ENCODE data around the gene PLD3.

GRCh38 chr19:40416918-40417642 lies 68.6 kb downstream of the PLD3 start:
- TF ChIP-seq EZH2phosphoT487 (IDR thresholded peaks at IDR 0.05; ENCODE audit: borderline replicate concordance, low read length), result no peak
- TF ChIP-seq CTCF (IDR thresholded peaks at IDR 0.05; ENCODE audit: low read depth, low read length, poor library complexity, severe bottlenecking), result no peak
